NCI-H2196 treated with DMSO at 0.1 percent for 48 hours (cell line): ENCODE measurements around the gene IL10RA.

ENCODE experiments used
- DNase-seq: peaks from one replicate; lab custom pipeline; 2025; ENCODE audit not compliant: unreplicated experiment; lab: John Stamatoyannopoulos, UW

Gene IL10RA

GRCh38 chr11:117989351-117990102, 3.3 kb downstream of the IL10RA start:
- no peak for DNase-seq

DNA sequence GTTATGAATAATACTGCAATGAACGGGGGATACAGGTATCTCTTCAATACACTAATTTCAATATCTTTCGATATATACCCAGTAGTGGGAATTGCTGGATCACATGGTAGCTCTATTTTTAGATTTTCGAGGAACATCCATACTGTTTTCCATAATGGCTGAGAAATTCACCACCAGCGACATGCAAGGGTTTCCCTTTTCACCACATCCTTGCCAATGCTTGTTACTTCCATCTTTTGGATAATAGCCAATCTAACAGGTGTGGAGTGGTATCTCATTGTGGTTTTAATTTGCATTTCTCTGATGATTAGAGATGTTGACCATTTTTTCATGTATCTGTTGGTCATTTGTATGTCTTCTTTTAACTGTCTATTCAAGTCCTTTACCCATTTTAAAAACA, 5.9 kb downstream of the IL10RA start:
- DNase-seq, result no peak

DNA sequence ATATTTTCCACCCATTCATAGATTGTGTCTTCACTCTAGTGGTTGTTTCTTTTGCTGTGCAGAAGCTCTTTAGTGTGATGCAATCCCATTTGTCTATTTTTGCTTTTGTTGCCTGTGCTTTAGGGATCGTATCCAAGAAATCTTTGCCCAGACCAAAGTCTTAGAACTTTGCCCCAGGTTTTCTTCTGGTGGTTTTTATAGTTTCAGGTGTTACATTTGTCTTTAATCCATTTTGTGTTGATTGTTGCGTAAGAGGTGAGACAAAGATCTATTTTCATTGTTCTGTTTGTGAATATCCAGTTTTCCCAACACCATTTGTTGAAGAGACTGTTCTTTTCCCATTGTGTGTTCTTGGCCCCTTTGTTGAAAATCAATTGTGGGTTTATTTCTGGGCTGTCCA, 6.4 kb downstream of the IL10RA start:
- no peak for DNase-seq

DNA sequence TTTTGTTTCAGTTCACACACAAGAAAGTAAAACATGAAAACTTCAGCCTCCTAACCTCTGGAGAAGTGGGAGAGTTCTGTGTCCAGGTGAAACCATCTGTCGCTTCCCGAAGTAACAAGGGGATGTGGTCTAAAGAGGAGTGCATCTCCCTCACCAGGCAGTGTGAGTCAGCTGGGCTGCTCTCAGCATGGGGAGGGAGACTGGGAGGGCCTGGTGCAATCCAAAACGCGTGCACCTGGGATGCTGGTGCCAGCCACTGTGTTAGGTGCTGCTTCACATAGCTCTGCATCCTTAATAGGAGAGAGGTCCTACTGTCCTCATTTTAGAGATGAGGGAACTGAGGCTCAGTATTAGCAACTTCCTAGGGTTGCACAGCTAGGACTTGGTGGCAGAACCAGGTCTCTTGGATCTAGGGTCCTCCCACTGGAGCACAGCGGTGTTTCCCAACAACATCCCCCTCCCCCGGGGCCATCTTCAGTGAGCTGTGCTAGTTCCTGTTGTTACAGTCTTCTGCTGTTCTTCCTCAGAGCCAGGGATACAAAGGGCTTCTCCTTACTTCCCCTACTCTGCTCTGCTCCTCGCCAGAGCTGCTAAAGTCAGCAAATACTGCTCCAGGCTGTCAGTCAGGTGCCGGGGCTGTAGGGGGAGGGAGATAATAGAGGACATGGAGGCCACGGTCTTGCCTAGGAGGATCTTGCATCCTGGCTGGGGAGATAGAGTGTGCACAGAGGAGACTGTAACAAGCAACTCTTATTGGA, 8.0 kb downstream of the IL10RA start:
- no peak for DNase-seq

GRCh38 chr11:117995472-117995871, 9.3 kb downstream of the IL10RA start:
- no peak for DNase-seq

- DNase-seq, result no peak
Measured at GRCh38 chr11:117996058-117996457, 9.9 kb downstream of the IL10RA start.

GRCh38 chr11:117997406-117997805, 11.2 kb downstream of the IL10RA start:
- no peak for DNase-seq

GRCh38 chr11:117997823-117998579, 11.8 kb downstream of the IL10RA start:
- DNase-seq, result no peak

GRCh38 chr11:117998664-117999353, 12.6 kb downstream of the IL10RA start:
- DNase-seq, result no peak

- no peak for DNase-seq
Measured at GRCh38 chr11:117999354-117999993, 13.3 kb downstream of the IL10RA start.

DNA sequence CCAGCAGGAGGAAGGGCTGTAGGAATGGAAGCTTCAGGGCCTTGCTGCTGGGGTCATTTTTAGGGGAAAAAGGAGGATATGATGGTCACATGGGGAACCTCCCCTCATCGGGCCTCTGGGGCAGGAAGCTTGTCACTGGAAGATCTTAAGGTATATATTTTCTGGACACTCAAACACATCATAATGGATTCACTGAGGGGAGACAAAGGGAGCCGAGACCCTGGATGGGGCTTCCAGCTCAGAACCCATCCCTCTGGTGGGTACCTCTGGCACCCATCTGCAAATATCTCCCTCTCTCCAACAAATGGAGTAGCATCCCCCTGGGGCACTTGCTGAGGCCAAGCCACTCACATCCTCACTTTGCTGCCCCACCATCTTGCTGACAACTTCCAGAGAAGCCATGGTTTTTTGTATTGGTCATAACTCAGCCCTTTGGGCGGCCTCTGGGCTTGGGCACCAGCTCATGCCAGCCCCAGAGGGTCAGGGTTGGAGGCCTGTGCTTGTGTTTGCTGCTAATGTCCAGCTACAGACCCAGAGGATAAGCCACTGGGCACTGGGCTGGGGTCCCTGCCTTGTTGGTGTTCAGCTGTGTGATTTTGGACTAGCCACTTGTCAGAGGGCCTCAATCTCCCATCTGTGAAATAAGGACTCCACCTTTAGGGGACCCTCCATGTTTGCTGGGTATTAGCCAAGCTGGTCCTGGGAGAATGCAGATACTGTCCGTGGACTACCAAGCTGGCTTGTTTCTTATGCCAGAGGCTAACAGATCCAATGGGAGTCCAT, 14.1 kb downstream of the IL10RA start:
- no peak for DNase-seq

- DNase-seq, result no peak
Measured at GRCh38 chr11:118000850-118001228, 14.6 kb downstream of the IL10RA start.

- DNase-seq, result no peak
Measured at GRCh38 chr11:118001494-118001971, 15.3 kb downstream of the IL10RA start.

GRCh38 chr11:118002010-118002540, 15.9 kb downstream of the IL10RA start:
- no peak for DNase-seq

GRCh38 chr11:118002541-118003423, 16.6 kb downstream of the IL10RA start:
- DNase-seq, result no peak

GRCh38 chr11:118003456-118003855, 17.3 kb downstream of the IL10RA start:
- DNase-seq, result no peak

DNA sequence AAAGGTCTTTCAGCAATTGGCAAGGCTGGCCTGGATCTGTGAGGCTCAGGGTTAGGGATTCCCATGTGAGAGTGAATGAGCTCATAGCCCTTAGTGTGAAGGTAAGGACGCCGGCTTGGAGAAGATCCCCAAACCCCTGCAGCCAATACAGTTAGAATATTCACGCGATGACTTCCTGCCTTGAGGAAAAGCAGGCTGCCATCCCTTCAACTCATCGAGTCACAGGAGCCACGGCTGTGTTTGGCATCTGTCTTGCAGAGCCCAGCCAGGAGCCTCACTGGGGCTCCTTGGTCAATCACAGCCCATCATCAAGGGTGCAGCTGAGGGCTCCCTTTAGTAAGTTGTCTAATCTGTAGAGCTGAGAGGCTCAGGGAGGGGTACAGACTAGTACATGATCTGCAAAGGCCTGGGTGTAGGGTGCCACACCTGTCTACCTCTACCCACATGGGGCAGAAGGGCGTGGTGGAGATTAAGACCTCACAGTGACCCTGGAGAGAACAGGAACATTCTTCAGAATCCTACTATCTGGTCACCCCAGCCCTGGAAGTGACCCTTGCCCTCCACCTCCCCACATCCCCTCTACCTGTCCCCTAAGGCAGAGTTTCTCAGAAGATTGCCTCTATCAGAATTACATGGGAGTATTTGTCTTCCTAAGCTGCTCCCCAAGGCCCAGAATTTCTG, 18.5 kb downstream of the IL10RA start:
- DNase-seq, result no peak
